Activated T-helper 1 cell treated with anti-CD3 and anti-CD28 coated beads, Interleukin-12 subunit alpha, Interleukin-12 subunit beta, Interleukin-2, Interleukin-4 antibody, amounts not matched to agents 30 ng/mL and 10 ng/mL and 1 ng/mL, durations not matched to agents 14 hours and 24 hours and 36 hours (primary cell): Measurements from ENCODE around the gene RTN4RL2. TPM values are rescaled to one million over a fixed set of nuclear protein-coding genes. Genes with fewer than 3 reads are reported as not detected.

ENCODE experiments used
- DNase-seq: peaks from one replicate; pipeline ENCODE4 v3.0.0; 2021; ENCODE audit warnings: low spot score
- H3K27ac Mint-ChIP-seq: one replicate; pipeline ENCODE4 v1.8.0; 2021; ENCODE audit warnings: mild to moderate bottlenecking, mixed read lengths
- H3K27me3 Mint-ChIP-seq: one replicate; pipeline ENCODE4 v1.8.0; 2022; ENCODE audit warnings: mild to moderate bottlenecking, moderate library complexity, mixed read lengths; ENCODE audit not compliant: insufficient read depth
- H3K36me3 Mint-ChIP-seq: one replicate; pipeline ENCODE4 v1.8.0; 2021; ENCODE audit warnings: low read depth, mixed read lengths
- H3K4me1 Mint-ChIP-seq: one replicate; pipeline ENCODE4 v1.8.0; 2021; ENCODE audit warnings: low read depth, mixed read lengths
- H3K4me3 Mint-ChIP-seq: one replicate; pipeline ENCODE4 v1.8.0; 2021; ENCODE audit warnings: mild to moderate bottlenecking, moderate library complexity, mixed read lengths
- H3K9me3 Mint-ChIP-seq: one replicate; pipeline ENCODE4 v1.8.0; 2021; ENCODE audit warnings: mixed read lengths
- intact Hi-C: fragments of 100-400 bp; cut with micrococcal nuclease; formaldehyde crosslinking; loops from one replicate; pipeline ENCODE4 v1.15.1; 2024
- total RNA-seq: library from RNA; stranded (reverse); gene quantifications from 2 replicates; pipeline ENCODE4 v1.2.3, GENCODE V29; 2022

The RTN4RL2 gene
- total RNA-seq, 1 donor from 2014 or later, result not detected

DNA sequence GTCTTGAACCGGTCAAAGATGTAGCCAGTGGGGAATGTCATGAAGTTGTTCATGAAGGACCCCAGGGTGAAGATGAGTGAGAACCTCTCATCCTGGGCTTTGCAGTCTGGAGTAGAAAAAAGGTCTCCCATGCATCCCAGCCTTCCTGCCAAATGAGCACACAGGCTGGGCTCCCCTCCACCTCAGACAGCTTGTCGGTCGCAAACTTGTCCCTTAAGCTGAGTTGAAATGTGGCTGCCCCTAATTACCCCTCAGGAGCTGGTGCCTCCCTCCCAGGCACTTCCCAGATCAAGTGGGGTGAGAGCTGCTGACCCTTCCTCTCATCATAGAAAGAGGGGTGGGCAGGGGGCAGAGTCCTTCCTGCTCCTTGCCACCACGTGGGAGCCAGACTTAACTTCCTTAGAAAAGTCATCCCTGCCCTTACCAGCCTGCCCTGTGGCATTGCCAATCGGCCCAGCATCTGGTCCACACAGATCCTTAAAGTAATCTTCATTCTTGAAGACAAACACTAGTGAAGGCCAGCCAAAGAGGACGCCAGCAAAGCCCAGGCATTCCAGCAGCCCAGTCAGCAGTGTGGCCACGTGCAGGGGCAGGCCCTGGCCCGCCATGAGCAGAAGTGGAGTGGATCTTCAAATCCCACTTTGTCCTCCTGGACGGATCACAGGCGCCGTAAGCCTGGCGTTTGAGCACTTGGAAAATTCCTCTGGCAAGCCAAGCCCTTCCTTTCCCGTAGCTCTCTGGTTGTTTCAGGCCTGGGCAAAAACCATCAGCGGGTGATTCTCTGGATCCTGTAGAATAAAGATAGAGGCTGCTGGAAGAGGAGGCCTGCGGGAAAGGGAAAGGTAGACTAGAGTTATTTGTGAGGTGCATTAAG is 34.5 kb upstream of the RTN4RL2 start:
- Mint-ChIP-seq H3K36me3 (peaks cover 38% of the 10 kb centered on the region), H3K4me3 (peak overlapping the region; percentile 90), H3K9me3 (no peaks in the 10 kb centered on the region), H3K4me1 (peaks cover 55% of the 10 kb centered on the region), H3K27me3 (peaks cover 3% of the 10 kb centered on the region), H3K27ac (peak overlapping the region; percentile 85)
- DNase-seq, result no peak
- intact Hi-C loops, result loop anchor here (1.0 to 10.0 kb wide), 10 partner anchors 20 to 1151 kb away; partner anchors contain the start of genes LPXN, SELENOH, YPEL4 and ZFP91

DNA sequence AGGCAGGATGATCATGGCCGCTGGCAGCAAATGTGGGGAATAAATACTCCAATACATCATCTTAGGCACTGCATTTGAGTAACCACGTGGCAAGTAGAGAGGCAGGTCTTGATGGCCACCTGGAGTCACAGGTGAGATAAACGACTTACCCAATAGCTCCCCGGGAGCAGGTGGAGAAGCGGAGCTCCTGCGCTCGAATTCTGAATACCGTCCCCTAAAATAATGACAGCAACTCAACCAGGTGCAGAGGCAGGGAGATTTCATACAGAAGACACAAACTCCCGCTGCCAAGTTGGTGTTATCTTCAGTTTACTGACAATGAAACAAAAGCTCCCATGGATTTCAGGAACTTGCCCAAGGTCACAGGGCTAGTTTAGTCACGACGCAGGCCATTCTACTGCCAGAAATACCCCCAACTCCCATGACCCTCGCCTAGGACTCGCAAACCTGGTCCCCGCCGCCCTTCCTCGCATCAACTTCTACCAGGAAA is 33.8 kb upstream of the RTN4RL2 start:
- DNase-seq, result no peak
- H3K36me3 Mint-ChIP-seq, result peaks cover 34% of the 10 kb centered on the region
- no peaks in the 10 kb centered on the region for H3K9me3 Mint-ChIP-seq
- intact Hi-C loops, result loop anchor here (5.0 to 10.0 kb wide), 2 partner anchors 1098 to 1151 kb away; partner anchors contain the start of genes LPXN and ZFP91
- peak overlapping the region; percentile 90 for H3K4me3 Mint-ChIP-seq
- H3K4me1 Mint-ChIP-seq, result peaks cover 55% of the 10 kb centered on the region
- H3K27ac Mint-ChIP-seq, result peak overlapping the region; percentile 80
- peaks cover 3% of the 10 kb centered on the region for H3K27me3 Mint-ChIP-seq

DNA sequence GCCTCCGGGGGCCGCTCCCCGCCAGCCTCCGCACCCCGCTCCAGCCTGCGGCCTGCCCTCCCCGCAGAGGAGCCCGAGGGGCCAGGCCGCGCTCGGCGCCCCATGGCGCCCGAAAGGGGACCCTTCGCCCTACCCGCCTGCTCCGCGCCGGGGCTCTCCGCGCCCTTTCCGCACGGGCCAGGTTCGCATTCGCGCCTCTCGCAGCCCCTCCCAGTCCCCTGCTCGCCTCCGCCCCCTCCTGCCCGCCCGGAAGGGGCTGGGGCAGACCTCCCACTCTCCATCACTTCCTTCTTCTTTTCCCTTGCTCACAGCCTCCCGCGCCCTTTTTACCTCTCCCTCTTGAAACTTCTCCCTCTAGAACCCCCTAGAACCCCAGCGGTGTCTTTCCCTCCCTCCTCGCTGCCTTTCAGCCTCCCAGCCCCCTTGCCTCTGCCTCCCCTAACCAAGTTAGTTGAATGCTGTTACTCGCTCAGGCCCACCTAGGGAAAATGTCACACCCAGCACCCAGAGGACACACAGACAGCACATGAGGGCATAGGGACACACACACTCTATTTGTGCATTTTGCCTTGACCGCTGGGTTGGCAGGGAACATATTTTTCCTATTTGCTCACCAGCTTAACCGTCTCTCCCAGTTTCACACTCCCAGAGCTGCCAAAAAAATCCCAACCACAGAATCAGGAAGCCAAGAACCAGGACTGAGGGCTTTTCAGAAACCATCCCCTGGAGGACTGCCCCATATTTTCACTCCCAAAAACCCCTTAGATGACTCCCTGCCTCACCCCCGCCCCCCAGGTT is 33.2 kb upstream of the RTN4RL2 start, which contains the start of gene SLC43A3:
TSS of gene SLC43A3 (minus strand) at position 193 of the 798 bp plus-strand sequence. CDS start 949 bp downstream, outside the sequence.
- Mint-ChIP-seq H3K27ac (peak within 1 kb of the TSS; percentile 80), H3K9me3 (no peaks in the 10 kb centered on the region), H3K27me3 (peaks cover 3% of the 10 kb centered on the region), H3K4me1 (peaks cover 56% of the 10 kb centered on the region), H3K36me3 (peaks cover 30% of the 10 kb centered on the region), H3K4me3 (peak within 1 kb of the TSS; percentile 90)
- peak; percentile 60 for DNase-seq
- intact Hi-C loops, result loop anchor here (1.0 to 10.0 kb wide), 4 partner anchors 33 to 1150 kb away; partner anchors contain the start of genes LPXN, RTN4RL2, TIMM10 and ZFP91

DNA sequence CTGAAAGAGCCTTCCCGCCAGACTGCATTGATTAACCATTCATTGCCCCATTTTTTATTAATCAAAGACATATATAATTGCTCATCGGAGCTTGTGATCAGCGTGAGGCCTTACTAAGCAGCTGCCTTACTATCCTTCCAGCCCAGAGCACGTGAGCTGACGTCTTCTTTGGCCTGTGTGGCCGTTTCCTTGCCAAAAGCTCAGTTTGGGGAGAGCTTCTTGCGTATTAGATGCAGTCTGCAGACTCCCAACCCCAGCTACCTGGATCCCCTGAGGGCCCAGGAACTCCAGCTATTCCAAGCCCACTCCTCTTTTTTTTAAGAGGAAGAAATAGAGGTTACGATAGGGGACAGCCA is 32.6 kb upstream of the RTN4RL2 start:
- H3K4me3 Mint-ChIP-seq, result peak overlapping the region; percentile 90
- no peaks in the 10 kb centered on the region for H3K9me3 Mint-ChIP-seq
- H3K27ac Mint-ChIP-seq, result peak overlapping the region; percentile 58
- peaks cover 25% of the 10 kb centered on the region for H3K36me3 Mint-ChIP-seq
- peaks cover 3% of the 10 kb centered on the region for H3K27me3 Mint-ChIP-seq
- DNase-seq, result no peak
- intact Hi-C loops, result loop anchor here (1.0 to 10.0 kb wide), 4 partner anchors 33 to 1150 kb away; partner anchors contain the start of genes LPXN, RTN4RL2, TIMM10 and ZFP91
- peaks cover 56% of the 10 kb centered on the region for H3K4me1 Mint-ChIP-seq

DNA sequence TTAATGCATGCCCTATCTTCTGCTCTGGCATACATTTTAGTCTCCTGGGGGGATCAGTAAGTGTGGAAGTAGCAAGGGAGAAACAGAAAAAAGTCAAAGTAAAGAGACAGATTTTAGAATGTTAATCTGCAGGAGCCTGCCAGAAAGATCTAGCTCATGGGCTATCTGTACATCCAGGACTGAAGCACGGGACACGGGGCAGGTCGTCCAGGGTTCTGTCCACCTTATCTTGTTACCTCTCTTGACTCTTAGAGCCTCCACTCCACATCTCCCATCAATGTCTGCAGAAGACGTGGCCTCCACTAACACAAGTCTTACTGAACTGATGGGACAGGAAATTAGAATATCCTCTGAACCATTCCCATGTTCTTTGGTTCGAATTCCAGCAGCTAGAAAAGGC is 31.7 kb upstream of the RTN4RL2 start:
- H3K9me3 Mint-ChIP-seq, result no peaks in the 10 kb centered on the region
- H3K27me3 Mint-ChIP-seq, result peaks cover 3% of the 10 kb centered on the region
- H3K36me3 Mint-ChIP-seq, result peaks cover 19% of the 10 kb centered on the region
- DNase-seq, result no peak
- no peak overlapping the region for H3K27ac Mint-ChIP-seq
- intact Hi-C loops, result loop anchor here (5.0 to 10.0 kb wide), 2 partner anchors 1096 to 1149 kb away; partner anchors contain the start of genes LPXN and ZFP91
- no peak overlapping the region for H3K4me3 Mint-ChIP-seq
- H3K4me1 Mint-ChIP-seq, result peaks cover 52% of the 10 kb centered on the region

DNA sequence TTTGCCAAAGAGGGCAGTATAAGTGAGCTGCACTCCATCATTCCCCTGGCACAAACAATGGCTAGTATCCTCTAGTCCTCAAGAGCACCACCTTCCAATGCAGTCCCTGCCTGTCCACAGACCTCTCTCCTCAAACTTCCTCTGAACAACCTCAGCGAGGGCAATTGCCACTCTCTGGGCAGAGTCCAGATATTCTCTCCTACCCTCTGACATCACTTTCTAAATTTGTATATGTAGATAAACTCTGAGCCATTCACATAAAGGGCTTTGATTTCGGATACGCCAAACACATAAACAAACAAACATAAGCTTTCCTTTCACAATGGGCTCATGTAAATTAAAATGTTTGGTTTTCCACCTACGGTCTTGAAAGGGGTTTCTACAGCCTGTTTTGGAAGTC is 30.4 kb upstream of the RTN4RL2 start:
- H3K27me3 Mint-ChIP-seq, result peaks cover 3% of the 10 kb centered on the region
- no peak overlapping the region for H3K4me3 Mint-ChIP-seq
- H3K4me1 Mint-ChIP-seq, result peaks cover 39% of the 10 kb centered on the region
- intact Hi-C loops, result loop anchor here (5.0 to 10.0 kb wide), 2 partner anchors 1095 to 1147 kb away; partner anchors contain the start of genes LPXN and ZFP91
- DNase-seq, result no peak
- no peaks in the 10 kb centered on the region for H3K9me3 Mint-ChIP-seq
- H3K36me3 Mint-ChIP-seq, result peaks cover 10% of the 10 kb centered on the region
- H3K27ac Mint-ChIP-seq, result no peak overlapping the region

DNA sequence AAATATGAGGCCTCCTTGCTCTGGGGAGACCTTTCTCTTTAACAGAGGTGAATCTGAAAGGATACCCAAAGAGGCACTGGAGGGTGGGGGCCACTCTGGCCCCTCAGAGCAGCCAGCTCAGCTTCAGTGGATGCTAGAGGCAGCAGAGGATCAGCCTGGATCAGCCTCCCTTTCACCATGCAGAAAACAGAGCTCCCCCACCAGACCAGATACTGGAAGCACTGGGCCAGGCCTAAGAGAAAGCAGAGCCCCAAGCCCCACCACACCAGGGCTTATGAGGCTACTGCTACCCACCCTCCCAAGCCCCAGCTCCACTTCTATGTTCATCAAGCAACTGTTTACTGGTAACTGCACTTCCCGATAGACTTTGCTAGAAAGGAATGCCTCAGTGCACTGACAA is 29.4 kb upstream of the RTN4RL2 start:
- DNase-seq, result no peak
- intact Hi-C loops, result no loop called here
- H3K27ac Mint-ChIP-seq, result no peak overlapping the region
- peaks cover 4% of the 10 kb centered on the region for H3K36me3 Mint-ChIP-seq
- no peak overlapping the region for H3K4me3 Mint-ChIP-seq
- H3K4me1 Mint-ChIP-seq, result peaks cover 29% of the 10 kb centered on the region
- peaks cover 4% of the 10 kb centered on the region for H3K27me3 Mint-ChIP-seq
- H3K9me3 Mint-ChIP-seq, result no peaks in the 10 kb centered on the region

DNA sequence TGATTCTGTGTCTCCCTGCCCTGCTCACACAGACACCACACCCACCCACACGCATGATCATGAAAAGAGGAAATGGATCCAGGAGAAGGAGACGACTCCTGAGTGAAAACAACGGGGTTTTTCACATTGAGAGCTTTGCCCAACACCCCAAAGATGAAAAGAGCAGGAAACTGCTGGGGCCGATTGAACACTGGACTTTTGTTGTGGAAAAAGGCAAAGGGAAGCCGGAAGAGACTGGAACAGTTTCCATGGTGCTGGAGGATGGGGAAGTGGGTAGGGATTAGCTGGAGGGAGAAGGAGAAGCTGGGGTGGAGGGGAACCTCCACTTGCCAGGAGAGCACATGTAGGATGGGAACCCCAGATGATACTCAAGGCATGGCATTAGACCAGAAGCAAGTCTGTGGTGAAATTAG is 28.2 kb upstream of the RTN4RL2 start:
- H3K4me3 Mint-ChIP-seq, result no peak overlapping the region
- no peaks in the 10 kb centered on the region for H3K9me3 Mint-ChIP-seq
- DNase-seq, result no peak
- H3K27me3 Mint-ChIP-seq, result peaks cover 11% of the 10 kb centered on the region
- H3K27ac Mint-ChIP-seq, result peak overlapping the region; percentile 16
- no peaks in the 10 kb centered on the region for H3K36me3 Mint-ChIP-seq
- H3K4me1 Mint-ChIP-seq, result peaks cover 20% of the 10 kb centered on the region
- intact Hi-C loops, result no loop called here

DNA sequence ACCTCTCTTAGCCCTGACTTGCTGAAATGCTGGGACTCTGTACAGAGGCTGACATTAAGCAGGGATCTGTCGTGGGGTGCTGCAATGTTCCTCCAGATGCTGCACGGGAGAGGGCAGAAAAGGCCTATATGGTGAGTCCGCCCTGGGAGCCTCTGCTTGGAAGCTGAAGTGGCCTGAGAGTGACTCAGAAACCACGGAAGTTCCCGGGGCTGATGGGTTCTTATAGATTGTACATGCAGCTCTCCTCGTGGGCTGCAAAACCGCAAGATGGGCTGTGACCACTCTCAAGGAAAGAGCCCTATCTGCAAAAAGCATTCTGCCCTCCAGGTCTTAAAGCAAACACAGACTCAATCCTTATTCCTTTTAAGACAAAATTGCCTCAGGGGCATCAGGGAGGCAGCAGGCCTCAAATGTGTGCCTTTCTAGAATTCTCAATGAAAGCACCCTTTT is 27.6 kb upstream of the RTN4RL2 start:
- H3K27me3 Mint-ChIP-seq, result peaks cover 11% of the 10 kb centered on the region

DNA sequence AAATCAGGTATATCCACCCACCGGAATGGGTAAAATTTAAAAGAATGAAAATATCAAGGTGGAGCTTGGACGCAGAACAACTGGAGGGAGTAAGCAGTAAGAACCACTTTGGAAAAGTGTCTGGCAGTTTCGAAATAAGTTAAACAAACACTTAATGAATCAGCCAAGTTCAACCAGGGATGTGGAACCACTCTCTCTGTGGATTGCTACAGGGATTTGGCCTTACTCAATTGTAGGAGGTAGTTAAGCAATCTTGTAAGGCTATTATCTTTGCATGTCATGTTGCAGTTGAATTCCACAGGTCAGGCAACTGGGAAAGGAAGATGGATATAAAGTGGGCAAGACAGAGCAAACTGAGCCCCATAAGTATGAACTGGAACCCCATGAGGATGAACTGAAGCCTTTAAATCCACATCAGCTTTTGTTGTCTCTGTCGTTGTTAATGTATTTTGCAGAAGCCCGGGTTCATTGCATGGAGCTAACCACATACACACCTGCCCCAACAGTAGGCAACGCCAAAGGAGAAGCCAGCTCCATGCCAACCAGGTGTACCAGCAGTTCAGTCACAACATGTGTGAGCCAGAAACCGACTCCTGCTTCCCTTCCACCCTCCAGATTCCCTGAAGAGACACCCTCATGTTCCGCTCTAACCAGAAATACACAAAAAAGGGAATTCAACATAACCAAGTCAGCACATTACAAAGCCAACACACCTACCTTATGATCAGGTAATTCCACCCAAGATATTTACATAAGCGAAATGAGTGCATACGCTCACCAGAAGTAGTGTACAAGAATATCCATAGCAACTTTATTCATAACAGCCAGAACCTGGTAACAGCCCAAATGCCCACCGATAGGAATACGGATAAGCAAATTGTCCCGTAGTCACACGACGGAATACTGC is 25.4 kb upstream of the RTN4RL2 start:
- H3K4me3 Mint-ChIP-seq, result no peak overlapping the region
- no peak overlapping the region for H3K27ac Mint-ChIP-seq
- H3K4me1 Mint-ChIP-seq, result peaks cover 13% of the 10 kb centered on the region
- intact Hi-C loops, result no loop called here
- H3K27me3 Mint-ChIP-seq, result peaks cover 8% of the 10 kb centered on the region
- no peaks in the 10 kb centered on the region for H3K9me3 Mint-ChIP-seq
- no peak for DNase-seq
- H3K36me3 Mint-ChIP-seq, result no peaks in the 10 kb centered on the region

More for the DNA sequence above, 27.6 kb upstream of the RTN4RL2 start:
- no peak for DNase-seq
- intact Hi-C loops, result no loop called here
- no peaks in the 10 kb centered on the region for H3K36me3 Mint-ChIP-seq
- H3K4me3 Mint-ChIP-seq, result no peak overlapping the region
- no peak overlapping the region for H3K27ac Mint-ChIP-seq
- H3K4me1 Mint-ChIP-seq, result peaks cover 14% of the 10 kb centered on the region
- no peaks in the 10 kb centered on the region for H3K9me3 Mint-ChIP-seq

DNA sequence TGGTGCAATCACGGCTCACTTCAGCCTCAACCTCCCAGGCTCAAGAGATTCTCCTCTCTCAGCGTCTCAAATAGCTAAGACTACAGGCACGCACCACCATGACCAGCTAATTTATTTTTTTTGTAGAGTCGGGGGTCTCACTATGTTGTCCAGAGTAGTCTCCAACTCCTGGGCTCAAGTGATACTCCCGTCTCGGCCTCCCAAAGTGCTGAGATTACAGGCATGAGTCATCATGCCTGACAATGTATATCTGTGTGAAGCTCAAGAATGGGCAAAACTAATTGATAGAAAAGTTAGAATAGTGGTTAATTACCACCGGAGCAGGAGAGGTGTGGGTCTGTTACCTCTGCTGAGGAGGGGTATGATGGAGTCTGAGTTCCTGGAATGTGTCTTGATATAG is 24.3 kb upstream of the RTN4RL2 start:
- no peak for DNase-seq
- H3K27me3 Mint-ChIP-seq, result peaks cover 8% of the 10 kb centered on the region
- H3K27ac Mint-ChIP-seq, result no peak overlapping the region
- no peak overlapping the region for H3K4me3 Mint-ChIP-seq
- no peaks in the 10 kb centered on the region for H3K9me3 Mint-ChIP-seq
- no peaks in the 10 kb centered on the region for H3K36me3 Mint-ChIP-seq
- intact Hi-C loops, result no loop called here
- peaks cover 13% of the 10 kb centered on the region for H3K4me1 Mint-ChIP-seq
